ENCODE results near the gene RCAN1.

The RCAN1 gene

DNA sequence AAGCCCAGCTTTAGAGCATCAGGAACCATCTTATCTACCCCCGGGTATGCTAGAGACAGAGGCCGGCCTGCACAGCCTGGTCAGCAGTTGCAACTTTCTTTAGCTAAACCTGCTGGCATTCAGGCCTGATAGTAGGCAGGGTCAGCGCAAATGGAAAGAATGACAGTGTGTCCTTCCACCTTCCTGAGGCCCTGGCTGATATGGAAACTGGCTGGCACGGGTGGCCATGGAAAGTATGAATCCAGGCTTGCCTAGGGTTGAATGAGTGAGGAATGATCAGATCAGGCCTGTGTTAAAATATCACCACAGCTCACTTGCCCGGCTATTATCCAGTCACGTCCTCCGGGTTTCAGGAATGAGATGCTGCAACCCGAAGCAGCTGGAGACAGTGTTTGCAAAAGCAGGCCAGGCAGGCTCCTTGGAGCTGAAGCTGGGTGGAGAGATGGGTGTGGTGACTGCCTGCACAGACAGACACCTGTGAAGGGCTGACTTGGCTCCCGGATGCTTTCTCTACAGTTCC is 34.7 kb downstream of the RCAN1 start:
- Mint-ChIP-seq H3K4me1 (no peaks in the 10 kb centered on the region), H3K9me3 (no peaks in the 10 kb centered on the region), H3K36me3 (ENCODE audit: low read depth) (no peaks in the 10 kb centered on the region), H3K27ac (no peak overlapping the region), H3K4me3 (no peak overlapping the region), H3K27me3 (ENCODE audit: low read depth) (peaks cover 6% of the 10 kb centered on the region)
- TF ChIP-seq, protein P1, sequence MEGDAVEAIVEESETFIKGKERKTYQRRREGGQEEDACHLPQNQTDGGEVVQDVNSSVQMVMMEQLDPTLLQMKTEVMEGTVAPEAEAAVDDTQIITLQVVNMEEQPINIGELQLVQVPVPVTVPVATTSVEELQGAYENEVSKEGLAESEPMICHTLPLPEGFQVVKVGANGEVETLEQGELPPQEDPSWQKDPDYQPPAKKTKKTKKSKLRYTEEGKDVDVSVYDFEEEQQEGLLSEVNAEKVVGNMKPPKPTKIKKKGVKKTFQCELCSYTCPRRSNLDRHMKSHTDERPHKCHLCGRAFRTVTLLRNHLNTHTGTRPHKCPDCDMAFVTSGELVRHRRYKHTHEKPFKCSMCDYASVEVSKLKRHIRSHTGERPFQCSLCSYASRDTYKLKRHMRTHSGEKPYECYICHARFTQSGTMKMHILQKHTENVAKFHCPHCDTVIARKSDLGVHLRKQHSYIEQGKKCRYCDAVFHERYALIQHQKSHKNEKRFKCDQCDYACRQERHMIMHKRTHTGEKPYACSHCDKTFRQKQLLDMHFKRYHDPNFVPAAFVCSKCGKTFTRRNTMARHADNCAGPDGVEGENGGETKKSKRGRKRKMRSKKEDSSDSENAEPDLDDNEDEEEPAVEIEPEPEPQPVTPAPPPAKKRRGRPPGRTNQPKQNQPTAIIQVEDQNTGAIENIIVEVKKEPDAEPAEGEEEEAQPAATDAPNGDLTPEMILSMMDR (IDR thresholded peaks at IDR 0.05; ENCODE audit: unreplicated experiment in 3 of 3), result no peak

DNA sequence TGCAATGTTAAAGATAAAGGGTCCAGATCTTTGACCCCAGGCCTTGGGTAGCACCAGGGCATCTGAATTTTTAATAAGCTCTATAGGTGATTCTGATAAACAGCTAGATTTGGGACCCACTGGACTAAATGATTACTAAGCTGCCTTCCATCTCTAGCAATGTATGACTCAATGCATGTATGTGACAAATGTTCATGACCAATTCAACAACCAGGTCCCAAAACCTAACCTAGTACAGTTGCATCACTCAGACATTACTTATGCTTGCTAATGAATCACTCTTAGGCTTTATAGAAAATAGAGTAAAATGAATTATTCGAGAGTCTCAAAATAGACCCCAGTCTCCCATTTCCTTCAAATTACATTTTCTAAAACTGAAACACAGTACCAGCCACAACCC is 35.5 kb downstream of the RCAN1 start:
- TF ChIP-seq, protein P1 (IDR thresholded peaks at IDR 0.05; ENCODE audit: unreplicated experiment in 3 of 3), result no peak
- Mint-ChIP-seq H3K36me3 (ENCODE audit: low read depth) (no peaks in the 10 kb centered on the region), H3K4me1 (no peaks in the 10 kb centered on the region), H3K27ac (no peak overlapping the region), H3K4me3 (no peak overlapping the region), H3K9me3 (no peaks in the 10 kb centered on the region), H3K27me3 (ENCODE audit: low read depth) (peaks cover 6% of the 10 kb centered on the region)

DNA sequence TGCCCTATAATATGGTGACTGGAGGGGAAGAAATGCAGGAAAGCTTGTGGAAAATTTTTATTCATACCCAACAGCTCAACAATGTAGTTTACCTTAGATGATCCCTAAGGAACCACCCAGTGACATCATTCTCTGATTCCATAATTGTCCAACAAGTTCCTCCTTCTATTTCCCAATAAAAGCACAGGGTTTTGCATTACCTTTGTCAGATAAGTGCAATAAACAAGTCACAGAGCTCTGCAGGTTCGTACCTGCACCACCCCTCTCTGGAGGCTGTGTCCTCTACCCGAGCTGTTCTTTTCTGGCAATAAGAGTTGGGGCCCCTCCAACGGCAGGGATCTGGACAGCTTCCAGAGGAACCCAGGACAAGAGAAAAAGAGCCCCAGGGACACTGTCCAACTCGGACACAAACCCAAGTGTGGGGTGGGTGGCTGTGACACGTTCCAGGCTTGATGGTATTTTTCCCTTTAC is 38.8 kb downstream of the RCAN1 start:
- TF ChIP-seq, protein P1 (IDR thresholded peaks at IDR 0.05; ENCODE audit: unreplicated experiment in 3 of 3), result no peak
- Mint-ChIP-seq H3K4me1 (no peaks in the 10 kb centered on the region), H3K27ac (no peak overlapping the region), H3K4me3 (no peak overlapping the region), H3K36me3 (ENCODE audit: low read depth) (no peaks in the 10 kb centered on the region), H3K27me3 (ENCODE audit: low read depth) (no peaks in the 10 kb centered on the region), H3K9me3 (no peaks in the 10 kb centered on the region)

DNA sequence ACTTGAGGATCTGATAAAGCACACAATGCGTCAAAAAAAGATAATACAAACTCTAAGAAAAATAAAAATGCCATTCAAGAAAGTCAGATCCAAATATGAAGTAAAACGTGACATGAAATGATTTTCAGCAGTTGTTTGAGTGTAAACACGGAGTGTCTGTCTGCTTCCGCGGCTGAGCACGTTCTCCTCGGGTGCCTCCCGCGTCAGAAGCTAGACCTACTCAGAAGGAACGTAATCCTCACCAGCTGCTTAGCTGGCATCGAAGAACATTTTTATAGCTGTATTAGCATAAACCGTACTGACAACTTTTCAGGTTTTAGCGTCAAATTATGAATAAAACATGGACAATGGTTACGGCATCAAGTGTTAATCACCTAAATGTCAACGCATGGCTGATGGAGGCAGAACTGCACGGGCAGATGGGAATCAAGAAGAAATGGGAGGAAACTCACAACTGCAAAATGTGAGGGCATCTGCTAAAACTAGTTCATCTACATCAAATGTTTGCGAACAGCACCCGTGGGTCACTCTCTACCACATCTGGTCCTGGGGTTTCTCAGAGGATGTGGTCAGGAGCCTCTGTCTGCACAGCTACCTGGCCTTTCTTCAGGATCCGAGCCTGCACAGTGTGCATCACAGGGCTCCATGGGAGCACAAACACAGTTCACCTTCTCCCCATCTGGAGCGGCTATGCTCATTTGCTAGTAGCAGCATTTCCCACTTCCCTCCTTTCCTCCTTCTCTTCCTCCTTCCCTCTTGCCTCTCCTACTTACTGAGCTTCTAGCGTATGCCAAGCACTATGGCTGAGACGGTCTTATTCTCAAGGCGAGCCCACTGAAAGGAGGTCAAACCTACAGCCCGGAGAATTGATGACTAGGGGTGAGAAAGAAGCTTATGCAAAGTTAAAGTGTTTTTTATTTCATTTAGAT is 40.0 kb downstream of the RCAN1 start:
- Mint-ChIP-seq H3K27me3 (ENCODE audit: low read depth) (no peaks in the 10 kb centered on the region), H3K36me3 (ENCODE audit: low read depth) (no peaks in the 10 kb centered on the region), H3K4me1 (no peaks in the 10 kb centered on the region), H3K27ac (no peak overlapping the region), H3K9me3 (no peaks in the 10 kb centered on the region), H3K4me3 (no peak overlapping the region)
- TF ChIP-seq, protein P1 (IDR thresholded peaks at IDR 0.05; ENCODE audit: unreplicated experiment in 3 of 3), result no peak

DNA sequence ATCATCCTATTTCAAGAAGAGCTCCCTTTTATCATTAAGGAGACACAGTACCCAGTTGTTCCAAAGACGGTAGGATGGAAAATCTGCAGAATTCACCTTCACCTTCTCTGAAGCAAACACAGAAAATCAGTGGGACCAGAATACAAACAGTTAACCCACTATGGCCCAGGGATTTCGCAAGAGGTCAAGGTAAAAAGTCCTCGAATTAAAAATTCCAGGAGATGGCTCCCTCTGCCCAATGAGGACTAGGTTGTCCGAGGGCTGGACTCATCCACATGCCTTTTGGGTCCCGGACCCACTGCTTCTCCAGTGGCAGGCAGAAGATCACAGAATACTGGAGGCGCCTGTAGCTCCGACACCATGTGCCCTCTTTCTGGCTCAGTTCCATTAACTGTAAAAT is 42.9 kb downstream of the RCAN1 start:
- Mint-ChIP-seq H3K27ac (no peak overlapping the region), H3K9me3 (no peaks in the 10 kb centered on the region), H3K27me3 (ENCODE audit: low read depth) (no peaks in the 10 kb centered on the region), H3K36me3 (ENCODE audit: low read depth) (no peaks in the 10 kb centered on the region), H3K4me3 (no peak overlapping the region), H3K4me1 (no peaks in the 10 kb centered on the region)
- TF ChIP-seq, protein P1 (IDR thresholded peaks at IDR 0.05; ENCODE audit: unreplicated experiment in 3 of 3), result no peak

All from nephron (organoid).